GM18870 (cell line): Measurements from ENCODE around the gene KAZN.

Experiments used
- ATAC-seq: cut with Tn5 transposase; IDR thresholded peaks from one replicate; pipeline ENCODE4 v1.9.1; 2021; ENCODE audit warnings: moderate library complexity; ENCODE audit not compliant: unreplicated experiment

KAZN gene

GRCh38 chr1:14639291-14640050, 41.0 kb downstream of the KAZN start:
- ATAC-seq: no peak

GRCh38 chr1:14642712-14643111, 44.2 kb downstream of the KAZN start:
- ATAC-seq: no peak

- no peak for ATAC-seq
Measured at GRCh38 chr1:14646973-14647372, 48.5 kb downstream of the KAZN start.

- no peak for ATAC-seq
Measured at GRCh38 chr1:14647777-14648176, 49.3 kb downstream of the KAZN start.

GRCh38 chr1:14648391-14648790, 49.9 kb downstream of the KAZN start:
- no peak for ATAC-seq

- no peak for ATAC-seq
Measured at GRCh38 chr1:14648896-14649855, 50.7 kb downstream of the KAZN start.

DNA sequence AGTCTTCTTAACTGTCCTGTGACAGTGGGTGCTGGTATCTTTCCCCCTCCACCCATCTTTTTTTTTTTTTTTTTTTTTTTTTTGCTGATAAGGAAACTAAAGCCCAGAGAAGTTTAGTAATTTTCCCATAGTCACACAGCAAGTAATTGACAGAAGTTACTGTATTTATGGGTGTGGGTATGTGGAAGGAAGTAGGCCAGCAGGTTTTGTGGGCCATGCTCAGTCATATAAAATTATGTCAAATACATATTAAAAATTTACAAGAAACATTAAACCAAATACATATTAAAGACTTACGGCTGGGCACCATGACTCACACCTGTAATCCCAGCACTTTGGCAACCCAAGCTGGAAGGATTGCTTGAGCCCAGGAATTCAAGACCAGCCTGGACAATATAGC, 51.5 kb downstream of the KAZN start:
- ATAC-seq: no peak

DNA sequence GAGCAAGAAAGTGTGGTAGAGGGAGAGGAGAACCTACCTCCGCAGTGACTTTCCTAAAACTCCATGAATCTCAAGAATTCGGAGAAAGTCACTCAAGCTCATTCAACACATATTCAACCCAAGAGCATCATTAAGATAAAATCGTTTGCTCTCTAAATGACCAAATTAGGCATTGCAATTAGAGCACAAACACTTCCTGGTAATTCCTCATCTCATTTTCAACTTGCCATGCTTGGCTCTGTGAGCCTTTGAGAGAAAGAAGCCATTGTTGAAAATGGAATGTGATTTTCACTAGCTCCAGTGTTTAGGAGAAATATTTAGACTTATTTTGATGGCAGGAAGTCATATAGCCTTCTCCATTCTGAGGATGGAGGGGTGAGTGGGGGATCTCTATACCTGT, 52.5 kb downstream of the KAZN start:
- ATAC-seq: no peak

DNA sequence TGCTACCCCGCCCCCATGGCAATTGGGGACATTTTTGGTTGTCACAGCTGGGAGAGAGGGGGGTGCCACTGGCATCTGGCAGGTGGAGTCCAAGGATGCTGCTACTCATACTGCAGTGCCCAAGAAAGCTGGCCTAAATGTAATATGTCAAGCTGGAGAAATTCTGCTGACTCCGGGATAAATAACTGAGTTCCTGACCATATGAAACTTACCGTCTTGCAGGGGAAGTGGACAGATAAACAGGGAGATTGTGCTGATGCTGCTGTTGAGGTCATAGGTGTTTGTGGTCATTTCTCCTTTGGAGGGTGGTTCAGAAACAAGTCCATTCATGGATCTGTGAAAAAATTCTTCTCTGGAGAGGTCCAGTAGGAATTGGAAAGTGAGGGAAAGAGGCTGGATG, 54.4 kb downstream of the KAZN start:
- no peak for ATAC-seq

GRCh38 chr1:14653461-14653960, 55.0 kb downstream of the KAZN start:
- no peak for ATAC-seq

GRCh38 chr1:14654554-14654953, 56.1 kb downstream of the KAZN start:
- no peak for ATAC-seq

DNA sequence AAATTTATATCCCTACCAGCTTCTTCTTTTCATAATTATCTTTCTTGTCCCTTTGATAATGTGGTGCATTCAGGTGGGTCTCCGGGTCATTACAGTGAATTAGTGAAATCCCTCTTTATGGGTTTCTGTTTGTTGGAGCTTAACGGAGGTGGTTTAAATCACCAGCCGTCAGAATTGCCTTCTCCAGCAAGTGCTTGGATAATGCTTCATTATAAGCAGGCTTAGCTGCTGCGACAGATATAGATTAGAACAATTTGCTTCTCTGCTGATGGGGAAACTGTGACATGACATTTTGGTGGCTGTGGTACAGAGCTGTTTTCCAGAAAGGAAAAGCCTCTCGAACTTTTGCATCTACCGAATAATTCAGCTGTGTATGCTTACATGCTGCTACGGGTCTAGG, 56.9 kb downstream of the KAZN start:
- no peak for ATAC-seq

GRCh38 chr1:14656384-14656937, 58.0 kb downstream of the KAZN start:
- ATAC-seq: no peak

GRCh38 chr1:14658642-14659041, 60.2 kb downstream of the KAZN start:
- ATAC-seq: no peak

GRCh38 chr1:14659913-14660312, 61.4 kb downstream of the KAZN start:
- no peak for ATAC-seq

GRCh38 chr1:14660801-14661200, 62.3 kb downstream of the KAZN start:
- ATAC-seq: no peak

- ATAC-seq: no peak
Measured at GRCh38 chr1:14661222-14661621, 62.7 kb downstream of the KAZN start.

DNA sequence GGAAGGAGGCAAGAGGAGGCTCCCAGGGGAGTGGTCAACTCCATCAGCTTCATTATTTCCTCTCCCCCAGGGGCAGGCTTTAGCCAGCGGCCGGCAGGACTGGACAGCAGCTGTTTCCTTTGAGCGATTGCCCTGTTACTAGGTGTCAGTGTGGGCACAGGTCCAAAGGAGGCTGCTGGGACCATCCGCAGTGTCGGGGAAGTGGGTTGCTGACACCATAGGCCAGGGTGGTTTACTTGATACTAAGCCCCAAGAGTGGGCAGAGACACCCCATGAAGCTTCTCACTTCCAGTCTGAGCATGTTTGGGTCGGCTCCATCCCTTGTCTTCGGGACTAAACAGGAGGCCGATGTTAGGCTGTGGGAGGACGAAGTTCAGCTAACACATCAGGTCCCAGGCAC, 63.6 kb downstream of the KAZN start:
- ATAC-seq: no peak

DNA sequence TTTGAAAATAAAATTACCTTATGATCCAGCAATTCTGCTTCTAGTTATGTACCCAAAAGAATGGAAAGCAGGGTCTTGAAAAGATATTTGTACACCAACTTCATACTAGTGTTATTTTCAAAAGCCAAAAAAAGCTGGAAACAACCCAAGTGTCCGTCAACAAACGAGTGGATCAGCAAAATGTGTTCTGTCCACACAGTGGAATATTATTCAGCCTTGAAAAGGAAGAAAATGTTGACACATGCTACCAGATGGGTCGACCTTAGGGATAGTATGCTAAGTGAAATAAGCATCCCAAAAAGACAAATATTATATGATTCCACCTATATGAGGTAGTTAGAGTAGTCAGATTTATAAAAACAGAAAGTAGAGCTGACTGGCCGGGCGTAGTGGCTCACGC, 65.3 kb downstream of the KAZN start:
- ATAC-seq: no peak

- ATAC-seq: no peak
Measured at GRCh38 chr1:14666373-14666772, 67.9 kb downstream of the KAZN start.

DNA sequence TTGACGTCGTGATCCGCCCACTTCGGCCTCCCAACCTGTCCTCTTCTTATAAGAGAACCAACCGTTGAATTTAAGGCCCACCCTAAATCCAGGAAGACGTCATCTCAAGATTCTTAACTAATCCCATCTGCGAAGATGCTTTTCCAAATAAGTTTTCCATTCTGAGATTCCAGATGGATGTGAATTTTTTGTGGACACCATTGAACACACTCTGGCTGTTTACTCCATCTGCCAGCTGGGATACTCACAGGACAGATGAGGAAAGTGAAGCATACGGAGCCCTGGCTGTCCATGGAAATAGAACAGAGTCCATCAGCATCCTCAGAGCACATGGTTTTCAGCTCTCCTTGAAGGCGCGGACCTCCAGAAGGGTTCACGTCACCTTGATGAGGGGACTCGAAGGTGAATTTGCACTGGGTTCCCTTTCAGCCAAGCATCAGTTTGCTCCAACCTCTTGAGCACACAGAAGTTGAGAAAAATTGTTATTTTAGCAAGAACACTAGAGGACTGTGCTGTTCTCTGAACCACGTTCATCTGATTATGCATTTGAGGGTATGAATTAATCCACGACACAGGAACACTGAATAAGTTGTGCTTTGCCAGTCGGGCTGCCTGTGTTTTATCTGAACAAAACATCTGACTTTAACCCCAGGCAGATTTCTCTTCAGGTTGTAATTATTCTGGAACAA, 68.6 kb downstream of the KAZN start:
- ATAC-seq: no peak
